Endothelial cell of hepatic sinusoid (primary cell): ENCODE data around the gene ETV7.
"Not testable (repeated sequence)": the region's sequence is repeated elsewhere in the genome, so short reads cannot be mapped to it uniquely, and the experiment has no call there.

Experiments
- in situ Hi-C: cut with HindIII; loops from 2 replicates; pipeline ENCODE4 v1.10.0; 2017; ENCODE audit warnings: low sequenced_read_pairs

ETV7 gene

DNA sequence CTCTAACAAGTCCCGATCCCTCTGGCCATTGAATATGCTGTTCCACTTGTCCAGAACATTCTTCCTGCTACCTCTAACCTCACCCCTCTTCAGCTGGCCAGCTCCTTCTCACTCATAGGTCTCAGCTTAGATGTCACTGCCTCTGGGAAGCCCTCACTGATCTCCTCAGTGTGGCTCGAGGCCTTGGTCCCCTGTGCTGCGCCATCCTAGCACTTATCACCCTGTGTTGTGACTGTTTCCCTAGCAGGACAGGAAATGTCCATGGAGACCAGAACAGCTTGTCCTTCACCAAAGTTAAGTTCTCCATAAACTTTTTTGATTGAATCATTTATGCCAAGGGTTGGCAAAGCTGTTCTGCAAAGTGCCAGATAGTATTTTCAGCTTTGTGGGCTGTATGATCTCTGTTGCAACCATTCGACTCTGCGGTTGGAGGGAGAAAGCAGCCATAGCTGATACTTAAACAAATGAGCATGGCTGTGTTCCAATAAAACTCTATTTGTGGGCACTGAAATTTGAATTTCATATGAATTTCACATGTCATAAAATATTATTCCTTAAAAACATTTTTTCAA lies 44.3 kb downstream of the ETV7 start:
- in situ Hi-C loops = no loop called here

DNA sequence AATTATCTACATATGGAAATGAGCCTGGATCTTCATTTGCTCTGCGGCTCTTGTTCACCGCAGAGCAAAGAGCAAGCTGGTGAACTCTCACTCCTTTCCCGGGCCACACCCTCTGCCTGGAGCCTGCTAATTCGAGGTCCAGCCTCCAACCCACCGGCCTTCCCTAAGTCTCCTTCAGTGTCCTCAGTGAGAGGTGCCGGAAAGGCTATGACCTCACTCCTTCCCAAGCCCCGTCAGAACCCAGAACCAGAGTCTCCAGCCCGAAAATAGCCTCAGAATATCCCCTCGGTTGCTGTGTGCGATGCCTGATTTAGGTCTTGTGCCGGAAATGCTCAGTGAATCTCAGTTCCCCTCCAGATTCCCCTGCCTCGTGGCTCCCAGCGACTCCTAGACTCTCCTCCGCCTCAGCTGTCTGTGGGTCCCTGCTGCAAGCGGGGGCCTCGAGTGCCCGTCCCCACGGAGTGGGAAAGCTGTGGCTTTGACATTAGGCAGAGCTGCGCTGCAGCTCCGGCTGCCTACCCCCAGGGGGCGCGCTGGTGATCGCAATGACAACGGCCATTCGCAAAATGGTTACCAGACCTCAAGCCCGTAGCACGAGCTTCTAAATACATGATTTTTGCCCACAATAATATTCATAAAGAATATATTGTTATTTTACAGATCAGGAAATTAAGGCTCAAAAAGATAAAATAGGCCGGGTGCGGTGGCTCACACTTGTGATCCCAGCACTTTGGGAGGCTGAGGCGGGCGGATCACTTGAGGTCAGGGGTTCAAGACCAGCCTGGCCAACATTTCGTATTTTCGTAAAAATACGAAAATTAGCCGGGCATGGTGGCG lies 46.6 kb downstream of the ETV7 start:
- in situ Hi-C loops = no loop called here

GRCh38 chr6:36340306-36340617 lies 47.2 kb downstream of the ETV7 start:
- in situ Hi-C loops = no loop called here

GRCh38 chr6:36339146-36339545 lies 48.3 kb downstream of the ETV7 start:
- in situ Hi-C loops = no loop called here

GRCh38 chr6:36338223-36338622 lies 49.2 kb downstream of the ETV7 start:
- in situ Hi-C loops = not testable (repeated sequence)

DNA sequence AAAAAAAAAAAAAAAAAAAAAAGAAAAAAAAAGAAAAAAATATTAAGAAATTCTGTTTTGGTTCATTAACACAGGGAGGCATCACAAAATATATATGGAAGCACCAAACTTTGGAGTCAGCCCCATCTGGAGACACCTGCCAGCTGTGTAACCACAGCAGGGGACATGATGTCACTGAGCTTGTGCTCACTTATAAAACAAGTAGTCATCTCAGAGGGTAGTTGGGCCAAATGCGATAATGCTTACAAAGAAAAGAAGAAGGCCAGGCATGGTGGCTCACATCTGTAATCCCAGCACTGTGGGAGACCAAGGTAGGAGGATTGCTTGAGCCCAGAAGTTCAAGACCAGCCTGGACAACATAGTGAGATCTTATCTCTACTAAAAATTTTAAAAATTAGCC lies 49.7 kb downstream of the ETV7 start:
- in situ Hi-C loops = no loop called here

- in situ Hi-C loops = no loop called here
Observed at GRCh38 chr6:36336779-36337241, 50.7 kb downstream of the ETV7 start, which contains the start of gene BNIP5. TSS of gene BNIP5 (minus strand) at chr6:36336888. CDS start at chr6:36330690, 6,198 bp downstream.

DNA sequence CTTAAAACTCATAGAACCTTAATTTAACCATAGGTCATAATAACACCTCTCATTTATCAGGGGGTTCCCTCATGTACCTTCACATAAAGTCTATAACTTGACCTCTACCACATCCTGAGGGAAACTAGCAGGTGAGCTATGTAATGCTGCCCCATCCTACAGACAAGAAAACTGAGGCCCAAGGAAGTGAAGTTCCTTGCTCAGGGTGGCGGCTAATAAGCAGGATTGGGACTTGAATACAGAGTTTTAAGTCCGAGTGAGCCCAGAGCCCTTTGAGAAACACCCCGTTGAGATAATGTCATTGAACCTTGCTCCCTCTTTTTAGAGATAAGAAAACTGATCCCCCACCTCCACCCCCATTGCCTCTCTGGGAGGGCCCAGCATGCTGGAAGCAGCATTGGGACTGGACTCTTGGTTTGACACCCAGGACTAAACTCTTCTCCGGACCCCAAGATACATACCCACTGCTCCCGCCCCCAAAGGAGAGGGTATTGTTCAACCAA lies 51.2 kb downstream of the ETV7 start:
- in situ Hi-C loops = no loop called here

GRCh38 chr6:36335465-36336207 lies 51.8 kb downstream of the ETV7 start:
- in situ Hi-C loops = no loop called here

DNA sequence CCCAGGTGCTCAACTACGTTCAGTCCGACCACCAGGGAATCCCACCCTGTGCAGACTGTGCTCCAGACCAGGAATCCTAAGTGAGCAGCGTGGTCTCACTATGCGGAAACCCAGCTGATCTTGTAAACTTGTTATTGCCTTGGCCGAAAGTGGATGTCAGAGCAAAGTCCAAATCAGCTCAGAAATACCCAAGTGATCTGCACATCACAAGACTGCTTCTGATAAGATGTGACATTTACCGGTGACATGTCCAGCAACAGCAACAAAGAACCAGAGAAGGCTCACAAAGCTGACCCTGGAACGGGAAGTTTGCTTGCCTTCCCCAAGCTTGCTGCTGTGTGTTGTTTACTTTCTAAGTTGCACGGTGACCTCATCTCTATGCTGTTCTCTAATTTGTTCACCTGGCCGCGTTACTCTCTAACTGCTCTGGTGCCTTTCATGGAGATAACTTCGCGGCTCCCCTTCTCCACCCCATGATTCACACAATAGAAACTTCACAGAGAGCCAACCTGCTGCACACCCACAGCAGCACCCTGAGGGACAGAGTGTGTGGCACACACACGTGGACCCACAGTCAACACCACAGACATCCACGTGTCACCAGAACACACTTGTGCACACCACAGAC lies 52.5 kb downstream of the ETV7 start:
- in situ Hi-C loops = no loop called here

- in situ Hi-C loops = no loop called here
Observed at GRCh38 chr6:36333931-36334725, 53.3 kb downstream of the ETV7 start.

DNA sequence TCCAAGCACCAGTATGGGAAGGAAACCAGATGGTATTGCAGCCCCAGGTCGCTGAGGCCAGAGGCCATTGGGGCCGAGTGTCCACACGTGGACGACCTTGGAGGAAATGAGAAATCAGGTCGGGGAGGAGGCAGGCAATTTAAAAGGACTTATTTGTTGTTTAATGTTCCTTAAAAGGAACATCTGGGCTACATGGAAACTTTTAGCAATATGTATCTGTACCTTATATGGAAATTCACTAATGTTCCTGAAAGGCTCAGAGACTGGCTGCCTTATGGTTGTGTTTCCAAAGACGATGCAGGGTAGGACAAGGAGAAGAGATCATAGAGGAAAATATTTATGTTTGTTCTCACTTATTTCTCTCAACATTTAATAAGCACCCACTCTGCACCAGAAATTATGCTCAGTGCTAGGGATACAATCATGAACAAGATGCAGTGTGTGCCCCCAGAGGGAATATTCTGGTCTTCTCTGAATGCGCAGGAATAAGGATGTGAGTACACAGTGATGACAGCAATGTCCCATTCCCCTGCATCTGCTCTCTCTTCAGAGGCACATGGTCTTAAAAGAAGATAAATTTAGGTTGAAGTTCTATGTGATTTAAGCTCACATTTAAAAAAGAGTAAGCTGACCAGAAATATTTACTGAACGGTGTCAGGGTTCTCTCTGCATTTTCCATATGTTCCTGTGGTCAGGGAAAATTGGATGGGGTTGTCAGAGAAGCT lies 54.1 kb downstream of the ETV7 start:
- in situ Hi-C loops = no loop called here

DNA sequence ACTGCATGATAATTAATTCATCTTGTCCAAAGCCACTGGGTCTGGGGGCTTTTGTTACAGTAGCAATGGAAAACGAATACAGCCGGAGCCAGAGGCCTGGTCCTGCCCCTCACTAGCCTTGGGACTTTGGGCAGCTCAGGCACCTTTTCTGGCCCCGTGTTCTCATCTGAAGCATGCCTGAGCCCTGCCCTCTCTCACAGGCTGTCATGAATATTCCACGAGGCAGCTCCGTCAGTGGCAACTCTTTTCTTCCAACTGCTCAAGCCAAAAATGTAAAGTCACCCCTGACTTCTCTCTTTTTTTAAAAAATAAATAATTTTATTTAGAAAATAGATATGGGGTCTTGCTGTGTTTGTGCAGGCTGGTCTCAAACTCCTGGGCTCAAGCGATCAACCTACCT lies 56.1 kb downstream of the ETV7 start:
- in situ Hi-C loops = no loop called here

GRCh38 chr6:36330366-36330765 lies 57.1 kb downstream of the ETV7 start:
- in situ Hi-C loops = no loop called here

- in situ Hi-C loops = no loop called here
Observed at GRCh38 chr6:36329798-36330291, 57.6 kb downstream of the ETV7 start.

GRCh38 chr6:36328600-36328999 lies 58.9 kb downstream of the ETV7 start:
- in situ Hi-C loops = no loop called here

- in situ Hi-C loops = no loop called here
Observed at GRCh38 chr6:36327919-36328236, 59.6 kb downstream of the ETV7 start.

DNA sequence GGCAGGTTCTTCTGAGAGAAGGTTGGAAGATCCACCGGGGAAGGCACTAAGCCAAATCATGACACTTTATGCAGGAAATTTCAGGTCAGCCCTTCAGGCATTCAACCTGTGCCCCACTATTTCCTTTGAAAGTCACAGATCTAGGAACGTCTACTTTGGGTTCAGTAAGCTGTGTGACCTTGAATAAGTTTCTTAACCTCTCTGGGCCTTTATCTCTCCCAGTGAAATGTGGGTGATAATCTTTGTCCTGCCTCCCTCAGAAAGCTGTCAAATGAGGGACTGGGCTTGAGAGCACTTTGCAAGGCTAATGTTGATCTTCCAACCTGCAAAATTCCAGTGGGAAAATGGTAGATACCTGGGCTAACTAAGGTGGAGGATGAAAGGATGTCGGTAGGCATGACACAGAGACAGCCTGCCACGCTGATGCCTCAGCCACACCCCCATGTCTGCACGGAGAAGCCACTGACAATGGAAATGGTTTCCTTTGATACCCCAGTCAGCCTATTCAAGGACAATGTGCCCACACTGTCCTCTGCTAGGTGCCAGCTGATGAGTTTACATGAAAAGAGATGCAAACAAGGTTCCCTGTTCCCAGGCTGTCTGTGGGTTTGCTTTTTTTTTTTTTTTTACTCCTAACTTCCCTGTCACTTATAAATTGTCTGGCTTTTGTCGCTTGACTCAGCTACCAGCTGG lies 60.1 kb downstream of the ETV7 start:
- in situ Hi-C loops = no loop called here

DNA sequence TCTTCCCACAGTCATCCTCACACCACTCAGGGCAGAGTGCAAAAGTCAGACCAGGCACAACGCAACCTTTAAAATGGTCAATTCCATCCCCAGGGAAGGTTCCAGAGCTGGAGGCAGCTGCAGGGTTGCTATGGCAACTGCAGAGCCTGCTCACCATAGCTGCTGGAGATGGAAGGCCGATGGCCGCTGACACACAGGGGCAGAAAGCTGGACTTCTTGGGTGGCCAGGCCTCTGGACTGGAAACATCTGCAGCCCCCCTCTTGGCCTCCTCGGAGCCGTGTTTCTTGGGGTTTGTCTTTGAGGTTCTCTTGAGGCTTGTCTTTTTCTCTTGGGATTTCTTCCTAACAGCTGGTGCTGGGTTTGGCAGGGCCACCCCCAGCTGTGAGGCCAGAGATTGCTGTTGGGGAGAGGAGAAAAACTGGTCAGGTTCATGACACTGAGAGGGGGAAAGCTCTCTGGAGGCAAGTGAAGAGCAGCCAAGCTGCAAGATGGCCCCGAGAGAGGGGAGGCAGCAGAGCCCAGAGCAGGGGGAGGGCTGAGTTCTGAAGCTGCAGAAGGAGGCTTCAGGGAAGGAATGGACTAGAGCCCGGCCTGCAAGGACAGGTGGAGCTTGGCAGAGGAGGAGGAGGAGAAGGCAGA lies 61.0 kb downstream of the ETV7 start:
- in situ Hi-C loops = no loop called here
